Bladder microvascular endothelial cell (primary cell): Measurements from ENCODE around the gene HSD11B1. TPM values are rescaled to one million over a fixed set of nuclear protein-coding genes. Genes with fewer than 3 reads are reported as not detected.

ENCODE experiments used
- total RNA-seq: library from RNA; depleted of rRNA; stranded (reverse); fragments of >200 nt; gene quantifications from 2 replicates; pipeline ENCODE4 v1.2.3, GENCODE V29; 2014

HSD11B1 gene
- 0.32 TPM in 1 of 2 replicates, not detected in the other for total RNA-seq

DNA sequence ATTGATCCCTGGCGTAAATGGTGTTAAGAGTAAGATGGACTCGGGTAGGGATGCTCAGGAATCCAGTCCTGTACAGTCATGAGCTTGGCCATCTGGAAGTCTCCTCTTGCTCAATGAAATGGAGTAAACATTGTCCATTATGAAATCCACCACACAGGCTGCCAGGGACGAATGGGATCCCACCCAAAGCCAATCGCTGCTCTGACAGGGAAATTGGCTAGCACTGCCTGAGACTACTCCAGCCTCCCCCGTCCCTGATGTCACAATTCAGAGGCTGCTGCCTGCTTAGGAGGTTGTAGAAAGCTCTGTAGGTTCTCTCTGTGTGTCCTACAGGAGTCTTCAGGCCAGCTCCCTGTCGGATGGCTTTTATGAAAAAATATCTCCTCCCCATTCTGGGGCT is at the start of gene HSD11B1:
Gene HSD11B1 (plus strand): TSS at position 263 of the 400 bp plus-strand sequence. CDS start 97 bp downstream, at position 360.

GRCh38 chr1:209674957-209675564 is 29.6 kb upstream of the HSD11B1 start, which contains the start of gene G0S2:
G0S2 (plus strand) TSS chr1:209675412; CDS start chr1:209675685, 273 bp downstream.

DNA sequence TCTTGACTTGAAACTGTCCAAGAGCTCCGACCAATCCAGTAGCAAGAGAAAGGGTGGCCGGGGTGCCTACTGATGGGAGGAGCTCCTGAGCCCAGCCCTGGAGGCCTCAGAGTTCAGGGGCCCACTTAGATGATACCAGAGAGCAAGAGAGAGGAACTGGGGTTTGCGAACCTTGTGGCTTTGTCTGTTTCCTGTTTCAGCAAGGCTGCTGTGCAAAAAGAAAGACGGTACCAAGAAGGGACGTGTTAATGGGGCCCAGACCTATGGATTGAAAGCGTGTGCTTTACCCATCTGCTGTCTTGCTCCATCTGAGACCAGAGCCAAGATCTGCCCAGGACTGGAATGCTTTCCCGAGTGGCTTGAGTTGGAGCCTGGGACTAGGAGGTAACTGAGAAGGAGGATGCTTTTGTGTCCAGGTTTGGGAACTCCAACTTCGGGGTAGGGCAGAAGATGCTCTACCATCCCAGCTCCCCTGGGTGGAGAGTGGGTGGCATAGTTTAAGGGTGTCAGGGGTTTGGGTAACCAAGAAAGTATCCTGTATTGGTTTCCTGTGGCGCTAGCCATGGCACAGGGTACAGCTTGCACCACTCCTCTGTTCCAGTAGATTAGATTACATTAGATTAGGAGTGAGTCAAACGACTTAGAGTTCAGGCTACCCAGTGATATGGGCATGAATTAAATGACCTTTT is 51.4 kb downstream of the HSD11B1 start, which contains the start of gene TRAF3IP3:
Gene TRAF3IP3 (plus strand): TSS at position 128 of the 689 bp plus-strand sequence. CDS start 3,987 bp downstream, outside the sequence.

Other genes starting within 250 kb of the HSD11B1 start
- gene CAMK1G, start 121.1 kb upstream of the HSD11B1 start, total RNA-seq: not detected in 2 replicates
- gene LAMB3, start 52.4 kb upstream of the HSD11B1 start, total RNA-seq: 3.9 and 4.6 TPM in 2 replicates
- 0.65 and 1.6 TPM in 2 replicates for gene G0S2, start 29.4 kb upstream of the HSD11B1 start, total RNA-seq
- not detected in 2 replicates for gene TRAF3IP3, start 51.2 kb downstream of the HSD11B1 start, total RNA-seq
- gene C1orf74, start 79.7 kb downstream of the HSD11B1 start, total RNA-seq: 1.9 and 2.4 TPM in 2 replicates
- gene IRF6, start 101.3 kb downstream of the HSD11B1 start, total RNA-seq: 1.5 and 1.9 TPM in 2 replicates
- gene UTP25, start 123.1 kb downstream of the HSD11B1 start, total RNA-seq: 3.7 and 10.8 TPM in 2 replicates
- 0.32 and 1.1 TPM in 2 replicates for gene SYT14, start 233.4 kb downstream of the HSD11B1 start, total RNA-seq